GM15510 (cell line): ENCODE results near the gene MBP.

Source experiments
- POLR2A ChIP-seq: IDR thresholded peaks from 3 replicates; pipeline ENCODE4 v1.6.1; 2011; ENCODE audit warnings: borderline replicate concordance; ENCODE audit not compliant: insufficient read length; ENCODE audit errors: extremely low read depth

MBP gene

GRCh38 chr18:77140439-77141109, 8.0 kb upstream of the MBP start:
- no peak for TF ChIP-seq POLR2A

DNA sequence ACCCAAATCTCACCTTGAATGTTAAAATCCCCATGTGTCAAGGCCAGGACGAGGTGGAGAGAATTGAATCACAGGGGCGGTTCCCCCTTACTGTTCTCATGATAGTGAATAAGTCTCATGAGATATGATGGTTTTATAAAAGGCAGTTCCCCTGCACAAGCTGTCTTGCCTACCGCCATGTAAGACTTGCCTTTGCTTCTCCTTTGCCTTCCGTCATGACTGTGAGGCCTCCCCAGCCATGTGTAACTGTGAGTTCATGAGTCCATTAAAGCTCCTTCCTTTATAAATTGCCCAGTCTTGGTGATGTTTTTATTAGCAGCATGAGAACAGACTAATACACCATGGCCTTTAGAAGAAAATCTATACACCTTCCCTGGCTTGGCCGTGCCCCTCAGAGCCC, 7.4 kb upstream of the MBP start:
- no peak for TF ChIP-seq POLR2A

DNA sequence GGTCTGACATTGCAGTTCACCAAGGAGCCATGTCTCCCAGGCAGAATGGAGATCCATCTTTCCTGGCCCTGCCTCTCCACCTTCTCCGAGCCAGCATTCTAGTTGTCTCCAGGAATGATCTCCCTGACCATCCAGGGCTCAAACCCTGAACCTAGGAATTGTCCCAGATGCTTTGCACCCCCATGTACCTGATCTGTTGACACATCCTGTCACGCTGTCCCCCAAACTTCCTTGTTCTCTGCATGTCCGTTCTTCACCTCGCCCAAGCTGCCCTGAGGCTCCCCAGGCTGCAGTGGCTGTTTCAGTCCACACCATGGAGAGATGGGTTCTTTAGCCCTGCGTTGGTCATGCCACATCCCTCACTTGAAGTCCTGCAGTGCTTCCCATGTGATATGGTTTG, 7.0 kb upstream of the MBP start:
- no peak for TF ChIP-seq POLR2A

GRCh38 chr18:77138270-77138669, 5.7 kb upstream of the MBP start:
- no peak for TF ChIP-seq POLR2A

GRCh38 chr18:77137851-77138250, 5.3 kb upstream of the MBP start:
- no peak for TF ChIP-seq POLR2A

DNA sequence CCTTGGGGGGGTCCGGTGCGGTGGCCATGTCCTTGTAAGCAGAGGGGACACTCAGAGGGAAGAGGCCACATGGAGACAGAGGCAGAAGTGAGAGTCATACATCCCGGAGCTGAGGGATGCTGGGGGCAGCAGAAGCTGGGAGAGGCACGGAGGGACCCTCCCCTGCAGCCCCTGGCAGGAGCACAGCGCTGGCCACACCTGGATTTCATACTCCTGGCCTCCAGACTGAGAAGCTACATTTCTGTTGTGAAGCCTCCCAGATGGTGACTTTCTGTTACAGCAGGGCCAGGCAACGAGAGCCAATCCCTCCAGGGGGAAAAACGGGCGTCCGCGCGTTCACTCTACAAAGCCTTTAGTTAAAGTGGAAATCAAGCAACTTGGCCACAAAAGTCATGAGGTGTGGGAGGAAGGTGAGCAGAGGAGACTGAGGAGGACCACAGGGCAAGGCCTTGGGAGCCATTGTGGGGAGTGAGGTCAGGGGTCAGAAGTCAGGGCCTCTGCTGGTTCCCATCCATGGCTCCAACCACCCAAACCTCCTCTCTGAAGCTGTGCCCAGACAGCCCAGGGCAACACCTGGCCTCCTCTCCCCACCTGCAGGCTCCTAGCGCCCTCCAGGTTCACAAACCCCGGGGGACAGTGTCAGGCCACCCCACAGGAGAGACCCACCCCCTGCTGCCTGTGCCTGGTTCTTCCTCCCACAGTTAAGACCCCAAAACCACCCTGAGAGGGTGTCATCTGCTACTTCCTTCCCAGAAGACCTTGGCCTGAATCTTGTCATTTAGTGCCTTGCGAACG, 4.5 kb upstream of the MBP start:
- TF ChIP-seq POLR2A = no peak

DNA sequence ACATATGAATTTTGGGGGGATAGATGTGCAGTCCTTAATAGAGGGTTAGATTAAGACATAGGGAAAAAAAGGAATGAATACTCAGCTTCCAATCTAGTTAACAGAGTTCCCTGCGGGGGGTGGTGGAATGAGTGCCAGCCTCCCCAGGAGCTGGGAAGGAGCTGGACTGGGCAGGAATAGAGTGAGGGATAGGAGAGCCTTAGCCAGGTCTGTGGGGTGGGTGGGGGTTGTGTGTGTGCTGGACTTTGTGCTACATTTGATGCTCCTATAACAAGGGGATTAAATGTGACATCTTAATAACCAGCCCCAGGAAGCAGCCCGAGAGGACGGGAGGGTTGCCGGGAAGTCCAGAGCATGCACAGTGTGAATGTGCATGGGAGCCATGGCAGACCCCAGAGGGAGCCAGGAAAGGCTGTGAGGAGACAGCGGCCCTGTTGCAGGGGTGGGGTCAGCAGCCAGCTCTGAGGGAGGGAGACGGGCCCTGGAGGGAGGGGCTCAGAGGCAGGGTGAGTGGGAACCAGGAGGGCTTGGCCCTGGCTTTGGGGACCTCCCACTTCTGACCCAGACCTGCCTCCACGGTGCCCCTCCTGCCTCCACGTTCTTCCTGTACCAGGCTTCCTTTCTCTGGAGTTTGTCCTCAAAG, 3.6 kb upstream of the MBP start:
- TF ChIP-seq POLR2A = no peak

- TF ChIP-seq POLR2A = no peak
Observed at GRCh38 chr18:77135339-77136075, 2.9 kb upstream of the MBP start.

DNA sequence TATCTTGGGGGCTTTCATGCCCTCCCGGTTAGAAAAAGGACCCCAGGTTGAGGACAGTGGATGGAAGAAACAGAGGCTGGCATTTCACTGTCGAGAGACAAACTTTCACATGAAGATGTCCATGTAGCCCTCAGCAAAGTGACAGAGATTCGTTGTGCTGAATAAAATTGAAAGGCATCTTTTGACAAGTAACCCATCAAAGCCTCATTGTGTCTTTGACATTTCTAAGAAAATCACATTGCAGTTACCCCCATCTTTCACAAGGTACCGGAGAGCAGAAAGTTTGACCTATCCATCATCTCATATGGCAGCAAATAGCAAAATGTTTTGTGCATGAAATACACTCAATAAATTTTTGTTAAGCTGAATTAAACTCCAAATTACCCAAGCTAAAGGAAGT, 2.0 kb upstream of the MBP start:
- TF ChIP-seq POLR2A = no peak

DNA sequence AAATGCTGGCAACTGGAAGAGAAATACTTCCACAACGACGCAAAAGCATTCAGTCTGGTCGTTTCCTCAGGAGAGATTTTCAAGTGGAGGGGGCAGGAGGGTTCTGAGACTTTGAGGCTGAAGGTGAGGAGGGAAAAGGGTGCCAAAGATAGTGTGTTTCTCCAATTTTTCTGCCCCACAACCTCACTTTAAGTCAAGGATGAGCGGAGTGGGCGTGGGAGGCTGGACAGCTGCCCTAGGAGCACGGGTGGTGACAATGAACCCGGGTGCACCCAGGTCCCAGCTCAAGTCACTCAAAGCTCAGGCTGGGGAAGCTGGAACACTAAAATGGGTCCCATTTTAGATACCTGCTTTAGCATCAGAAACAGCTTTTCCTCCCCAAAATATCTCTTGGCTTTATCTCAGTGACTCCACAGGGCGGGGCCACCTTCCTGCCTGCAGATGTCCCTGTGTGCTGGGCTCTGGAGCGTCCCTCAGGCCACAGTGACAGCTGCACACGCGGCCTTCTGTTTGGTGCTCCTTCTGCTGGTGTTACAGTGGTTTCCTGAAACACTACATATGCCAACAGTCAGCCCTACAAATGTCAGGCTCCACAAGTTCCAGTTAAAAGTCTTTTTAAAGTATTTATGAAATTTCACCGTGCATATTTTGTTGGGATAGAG, 1.4 kb upstream of the MBP start:
- no peak for TF ChIP-seq POLR2A

GRCh38 chr18:77133051-77133834, 660 bp upstream of the MBP start:
- TF ChIP-seq POLR2A = no peak

DNA sequence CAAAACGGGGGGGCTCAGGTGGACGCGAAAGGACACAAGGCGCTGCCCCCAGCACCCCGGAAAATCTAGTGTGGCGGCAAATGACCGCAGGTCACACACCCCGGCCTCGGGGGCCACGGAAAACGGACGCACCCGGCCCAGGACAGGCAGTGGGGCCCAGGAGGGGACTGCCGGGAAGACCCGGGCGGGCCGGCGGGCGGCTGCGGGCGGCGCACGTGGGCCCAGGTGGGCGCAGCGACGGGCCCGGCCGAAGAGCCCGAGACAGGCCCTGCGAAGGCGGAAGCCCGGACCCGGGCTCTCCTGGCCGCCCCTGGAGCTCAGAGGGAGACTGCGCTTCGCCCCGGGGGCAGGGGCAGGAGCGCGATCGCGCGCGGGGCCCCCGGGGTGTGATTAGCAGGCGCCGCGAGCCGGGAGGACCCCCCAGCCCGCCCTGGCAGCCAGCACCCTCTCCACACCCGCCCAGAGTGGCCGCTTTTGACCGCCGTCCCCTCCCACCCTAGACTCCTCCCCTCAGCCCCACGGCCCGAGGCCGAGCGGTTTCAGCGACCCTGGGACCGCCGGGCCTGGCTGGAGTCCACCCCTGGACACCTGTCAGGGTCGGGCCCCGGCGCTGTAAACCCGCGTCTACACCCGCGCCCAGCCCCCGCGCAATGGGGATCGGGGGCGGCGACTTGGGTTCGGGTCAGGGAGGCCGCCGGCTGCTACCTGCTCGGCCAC, 773 bp downstream of the MBP start:
- TF ChIP-seq POLR2A = peak; percentile 70

GRCh38 chr18:77131100-77131651, 1.4 kb downstream of the MBP start:
- TF ChIP-seq POLR2A = no peak
